ENCODE data around the gene CEMP1.
A peak's percentile ranks its signal among the peaks of the same experiment; 100 is the strongest.

CEMP1 gene

DNA sequence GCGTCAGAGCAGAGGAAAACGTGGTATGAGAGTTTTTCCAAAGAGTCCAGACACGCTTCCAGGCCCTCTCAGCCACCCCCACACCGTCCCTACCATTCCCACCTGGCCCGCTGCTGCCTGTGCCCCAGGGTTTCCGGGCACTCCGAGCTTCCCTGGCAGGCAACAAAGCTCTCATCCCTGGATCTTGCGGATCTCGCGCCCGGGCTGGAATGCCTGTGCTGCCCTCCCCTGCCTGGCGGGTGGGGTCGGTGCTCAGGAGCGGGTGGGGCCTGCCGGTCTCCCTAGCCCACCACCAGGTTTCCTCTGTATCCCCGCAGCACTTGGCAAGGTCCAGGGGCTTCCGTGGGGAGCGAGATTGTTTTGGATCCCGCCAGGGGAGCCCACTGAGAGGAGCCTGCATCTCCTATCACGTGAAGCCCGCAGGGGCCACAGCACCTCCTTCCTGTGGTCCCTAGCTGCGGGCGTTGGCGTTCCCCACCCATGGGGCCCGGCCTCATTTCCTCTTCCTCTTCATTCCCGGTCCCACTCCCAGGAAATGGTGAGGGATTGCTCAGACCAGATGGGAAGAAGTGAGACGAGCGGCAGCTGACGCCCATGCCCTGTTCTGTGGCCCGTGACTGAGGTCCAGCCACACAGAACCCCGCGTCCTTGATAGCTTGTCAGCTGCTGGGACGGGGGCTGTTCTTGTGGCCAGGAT is 45.2 kb downstream of the CEMP1 start:
- peak overlapping the region; percentile 92 for H3K27ac Mint-ChIP-seq
- peaks cover 66% of the 10 kb centered on the region for H3K4me1 Mint-ChIP-seq (ENCODE audit: low read depth)
- peaks cover 17% of the 10 kb centered on the region for H3K36me3 Mint-ChIP-seq (ENCODE audit: low read depth)
- H3K27me3 Mint-ChIP-seq, result peaks cover 6% of the 10 kb centered on the region
- intact Hi-C loops (cut with micrococcal nuclease), result no loop called here
- no peaks in the 10 kb centered on the region for H3K9me3 Mint-ChIP-seq
- peak overlapping the region; percentile 2 for H3K4me3 Mint-ChIP-seq

DNA sequence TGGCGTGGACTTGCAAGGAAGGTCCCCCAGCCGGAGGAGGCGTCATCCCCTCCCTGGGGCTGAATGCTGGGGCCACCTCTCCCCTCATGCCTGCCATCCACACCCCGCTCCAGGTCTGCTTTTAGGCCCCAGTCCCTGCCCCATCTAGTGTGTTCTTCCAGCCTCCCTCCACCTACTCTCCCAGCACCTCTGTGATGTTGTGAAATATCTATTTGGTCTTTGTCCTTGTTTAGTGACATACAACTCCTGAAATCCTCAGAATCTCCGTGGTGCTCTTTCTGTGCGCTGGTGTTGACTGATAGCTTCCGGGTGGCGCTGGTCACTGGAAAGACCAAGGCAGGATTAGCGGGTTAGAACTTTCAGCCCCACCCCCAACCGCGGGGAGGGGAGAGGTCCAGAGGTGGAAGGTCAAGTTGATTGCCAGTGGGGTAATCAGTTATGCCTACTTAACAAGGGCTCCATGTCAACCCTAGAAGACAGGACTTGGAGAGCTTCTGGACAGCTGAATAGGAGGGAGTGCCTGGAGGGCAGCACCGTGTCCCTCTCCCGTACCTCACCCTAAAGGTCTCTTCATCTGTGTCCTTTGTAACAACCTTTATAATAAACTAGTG is 46.2 kb downstream of the CEMP1 start:
- peaks cover 19% of the 10 kb centered on the region for H3K36me3 Mint-ChIP-seq (ENCODE audit: low read depth)
- intact Hi-C loops (cut with micrococcal nuclease), result no loop called here
- H3K27ac Mint-ChIP-seq, result peak overlapping the region; percentile 92

DNA sequence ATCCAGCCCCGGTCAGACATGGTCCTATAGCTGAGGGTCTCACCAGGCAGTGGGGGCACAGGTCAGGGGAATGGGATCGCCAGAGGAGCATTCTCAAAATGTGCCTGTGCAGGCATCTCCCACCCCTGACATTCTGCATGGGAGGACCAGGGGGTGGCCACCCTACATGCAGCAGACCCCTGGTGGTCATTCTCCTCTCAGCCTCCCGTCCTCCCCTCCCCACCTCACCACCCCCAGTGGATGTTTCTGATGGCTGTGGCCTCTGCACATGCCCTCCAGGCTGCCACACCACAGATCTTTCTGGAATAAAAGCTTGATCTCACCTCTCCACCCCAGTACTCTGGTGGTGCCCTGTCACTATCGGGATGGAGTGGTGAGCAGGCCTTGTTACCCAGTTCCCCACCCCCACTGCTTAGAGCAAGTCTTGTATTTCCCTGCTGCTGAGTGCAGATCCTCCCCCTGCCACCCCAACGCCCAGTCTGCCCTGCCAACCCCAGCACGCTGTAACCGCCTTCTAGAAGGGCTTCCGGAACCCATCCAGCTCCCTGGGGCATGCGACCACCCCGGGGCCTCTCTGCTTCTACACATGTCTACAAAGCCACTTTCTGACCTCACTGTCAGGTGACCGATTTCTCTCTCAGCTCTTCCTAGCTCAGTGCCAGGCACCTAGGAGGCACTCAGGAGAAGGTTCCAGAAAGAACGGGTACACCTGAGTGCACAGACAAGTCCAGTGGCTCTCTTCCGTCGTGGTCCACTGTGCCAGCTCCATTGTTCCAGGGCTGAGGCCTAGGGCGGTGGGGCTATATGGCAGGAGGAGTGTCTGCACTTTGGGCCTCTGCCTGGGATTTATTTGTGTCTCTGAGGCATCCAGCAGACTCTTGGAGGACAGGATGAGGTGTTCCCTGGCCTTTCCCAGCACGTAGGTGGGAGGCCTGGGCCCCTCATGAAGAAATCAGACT is 47.0 kb downstream of the CEMP1 start:
- H3K4me1 Mint-ChIP-seq (ENCODE audit: low read depth), result peaks cover 66% of the 10 kb centered on the region
- H3K27me3 Mint-ChIP-seq, result peaks cover 6% of the 10 kb centered on the region
- no peaks in the 10 kb centered on the region for H3K9me3 Mint-ChIP-seq
- intact Hi-C loops (cut with micrococcal nuclease), result no loop called here
- H3K36me3 Mint-ChIP-seq (ENCODE audit: low read depth), result peaks cover 23% of the 10 kb centered on the region
- peak overlapping the region; percentile 92 for H3K27ac Mint-ChIP-seq
- H3K4me3 Mint-ChIP-seq, result no peak overlapping the region

More for the DNA sequence above, 46.2 kb downstream of the CEMP1 start:
- Mint-ChIP-seq H3K27me3 (peaks cover 6% of the 10 kb centered on the region), H3K9me3 (no peaks in the 10 kb centered on the region), H3K4me1 (ENCODE audit: low read depth) (peaks cover 66% of the 10 kb centered on the region), H3K4me3 (no peak overlapping the region)

DNA sequence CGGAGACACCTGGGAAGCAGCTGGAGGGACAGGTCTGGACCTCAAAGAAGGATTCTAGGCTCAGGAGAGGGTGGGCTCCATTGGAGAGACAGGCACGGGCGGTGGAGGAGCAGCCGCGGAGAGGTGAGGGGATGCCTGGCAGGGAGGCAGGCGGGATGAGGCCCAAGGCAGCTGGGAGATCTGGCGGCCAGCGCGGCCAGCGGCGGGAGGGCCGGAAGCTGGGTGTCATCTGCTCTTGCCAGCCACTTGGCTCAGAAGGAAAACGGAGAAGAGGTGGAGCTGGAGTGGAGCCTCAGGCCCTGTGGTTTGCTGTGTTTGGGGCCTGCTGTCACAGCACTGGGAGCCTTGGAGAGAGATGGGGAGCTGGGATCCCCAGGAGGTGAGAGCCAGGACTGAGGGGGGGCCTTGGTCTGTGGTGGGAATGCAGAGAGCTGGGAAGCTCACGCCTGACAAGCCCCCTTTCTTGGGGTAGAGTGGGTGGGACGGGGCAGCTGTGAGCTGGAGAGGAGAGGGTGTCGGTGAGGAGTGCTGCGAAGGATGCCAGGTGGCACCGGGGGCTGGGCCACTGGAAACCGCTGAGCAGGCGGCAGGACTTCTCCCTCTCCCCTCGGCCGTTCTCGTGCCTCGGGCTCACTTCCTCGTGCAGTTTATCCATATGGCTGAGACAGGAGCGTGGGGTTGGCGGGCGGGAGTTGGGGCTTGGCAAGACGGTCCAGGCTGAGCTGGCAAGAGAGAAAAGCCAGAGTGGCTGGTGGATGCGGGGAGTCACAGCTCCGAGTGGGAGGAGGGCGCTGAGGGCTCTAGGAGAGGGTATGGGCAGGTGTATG is 48.3 kb downstream of the CEMP1 start:
- Mint-ChIP-seq H3K9me3 (no peaks in the 10 kb centered on the region), H3K4me3 (peak overlapping the region; percentile 41), H3K27me3 (peaks cover 6% of the 10 kb centered on the region), H3K4me1 (ENCODE audit: low read depth) (peaks cover 68% of the 10 kb centered on the region), H3K27ac (peak overlapping the region; percentile 77), H3K36me3 (ENCODE audit: low read depth) (peaks cover 27% of the 10 kb centered on the region)
- intact Hi-C loops (cut with micrococcal nuclease), result no loop called here

DNA sequence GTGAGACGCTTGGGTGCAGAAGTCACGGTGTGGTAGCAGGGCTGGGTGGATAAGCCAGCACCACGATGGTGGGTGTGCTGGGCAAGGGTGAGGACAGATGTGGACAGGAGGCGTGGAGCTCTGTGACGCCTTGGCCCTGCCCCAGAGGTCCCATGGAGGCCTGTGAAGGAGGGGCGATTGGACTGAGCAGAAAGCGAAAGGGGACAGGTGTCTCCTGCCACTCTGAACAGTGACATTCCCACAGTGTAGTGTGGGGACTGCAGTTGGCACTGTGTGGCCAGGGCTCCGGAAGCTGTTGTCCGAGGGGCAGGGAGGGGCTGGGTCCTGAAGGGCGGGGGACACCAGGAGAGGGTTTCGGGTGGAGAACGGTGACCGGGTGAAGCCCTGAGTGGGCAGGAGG is 49.0 kb downstream of the CEMP1 start:
- Mint-ChIP-seq H3K4me1 (ENCODE audit: low read depth) (peaks cover 68% of the 10 kb centered on the region), H3K4me3 (no peak overlapping the region), H3K27ac (peak overlapping the region; percentile 77), H3K27me3 (peaks cover 6% of the 10 kb centered on the region), H3K36me3 (ENCODE audit: low read depth) (peaks cover 27% of the 10 kb centered on the region), H3K9me3 (no peaks in the 10 kb centered on the region)
- intact Hi-C loops (cut with micrococcal nuclease), result no loop called here

DNA sequence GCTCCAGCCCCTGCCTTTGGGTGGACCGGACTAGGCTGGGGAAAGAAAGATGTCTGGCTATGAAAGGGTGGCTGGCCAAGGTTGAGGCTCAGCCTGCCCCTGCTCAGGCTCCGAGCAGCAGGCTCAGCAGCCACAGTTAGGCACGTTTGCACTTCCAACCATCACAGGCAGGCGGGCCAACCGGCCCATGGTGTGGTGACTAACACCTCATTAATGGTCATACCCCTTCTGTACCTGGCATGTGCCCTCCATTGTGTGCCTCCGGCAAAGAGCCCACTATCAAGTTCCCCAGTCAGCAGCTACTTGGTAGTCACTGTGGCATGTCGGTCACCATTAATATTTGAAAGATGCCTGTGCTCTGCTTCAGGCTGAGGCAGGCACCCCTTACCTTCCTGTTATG is 49.5 kb downstream of the CEMP1 start:
- intact Hi-C loops (cut with micrococcal nuclease), result no loop called here
- Mint-ChIP-seq H3K4me1 (ENCODE audit: low read depth) (peaks cover 62% of the 10 kb centered on the region), H3K27me3 (peaks cover 6% of the 10 kb centered on the region), H3K9me3 (no peaks in the 10 kb centered on the region), H3K36me3 (ENCODE audit: low read depth) (peaks cover 27% of the 10 kb centered on the region), H3K4me3 (no peak overlapping the region), H3K27ac (peak overlapping the region; percentile 77)

DNA sequence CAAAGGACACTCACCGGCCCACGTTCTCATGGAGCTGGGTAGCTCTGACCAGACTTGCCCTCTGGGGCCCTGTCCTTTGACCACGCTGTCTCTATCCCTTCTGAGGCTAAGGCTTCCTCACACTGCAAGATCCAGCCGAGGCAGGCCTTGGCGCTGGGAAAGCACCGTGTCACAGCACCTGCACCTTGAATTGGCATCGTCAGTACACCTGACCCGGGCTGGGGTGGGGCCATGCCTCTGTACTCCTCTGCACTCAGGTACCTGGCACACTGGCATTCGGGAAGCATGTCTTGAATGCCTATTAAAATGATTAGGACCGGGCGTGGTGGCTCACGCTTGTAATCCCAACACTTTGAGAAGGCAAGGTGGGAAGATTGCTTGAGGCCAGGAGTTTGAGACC is 50.3 kb downstream of the CEMP1 start:
- peaks cover 6% of the 10 kb centered on the region for H3K27me3 Mint-ChIP-seq
- no peak overlapping the region for H3K27ac Mint-ChIP-seq
- intact Hi-C loops (cut with micrococcal nuclease), result no loop called here

More for the DNA sequence above, 50.3 kb downstream of the CEMP1 start:
- Mint-ChIP-seq H3K9me3 (no peaks in the 10 kb centered on the region), H3K4me3 (no peak overlapping the region), H3K36me3 (ENCODE audit: low read depth) (peaks cover 27% of the 10 kb centered on the region), H3K4me1 (ENCODE audit: low read depth) (peaks cover 59% of the 10 kb centered on the region)

Measured in dendritic cell treated with granulocyte-macrophage colony-stimulating factor and Interleukin-4, amounts not matched to agents 40 ng/mL and 50 ng/mL, for 4 days (primary cell).